ENCODE measurements around the gene NUB1.

DNA sequence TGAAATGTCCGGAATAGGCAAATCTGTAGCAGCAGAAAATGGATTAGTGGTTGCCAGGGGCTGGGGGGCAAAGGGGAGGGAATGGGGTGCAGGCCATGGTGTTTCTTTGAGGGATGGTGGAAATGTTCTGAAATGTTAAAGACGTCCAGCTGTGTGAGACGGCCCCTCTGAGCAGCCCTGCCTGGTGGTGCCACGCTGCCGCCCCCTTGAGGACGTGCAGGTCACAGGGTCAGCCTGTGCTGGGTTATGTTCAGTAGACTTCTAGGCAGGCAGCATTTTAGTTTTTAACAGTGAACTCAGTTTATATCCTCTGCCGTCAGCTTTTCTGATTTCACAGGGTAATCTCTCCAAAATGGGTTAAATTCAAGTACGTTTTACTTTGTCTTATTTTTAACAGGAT is 9.4 kb downstream of the NUB1 start:
- TF ChIP-seq, protein P1, sequence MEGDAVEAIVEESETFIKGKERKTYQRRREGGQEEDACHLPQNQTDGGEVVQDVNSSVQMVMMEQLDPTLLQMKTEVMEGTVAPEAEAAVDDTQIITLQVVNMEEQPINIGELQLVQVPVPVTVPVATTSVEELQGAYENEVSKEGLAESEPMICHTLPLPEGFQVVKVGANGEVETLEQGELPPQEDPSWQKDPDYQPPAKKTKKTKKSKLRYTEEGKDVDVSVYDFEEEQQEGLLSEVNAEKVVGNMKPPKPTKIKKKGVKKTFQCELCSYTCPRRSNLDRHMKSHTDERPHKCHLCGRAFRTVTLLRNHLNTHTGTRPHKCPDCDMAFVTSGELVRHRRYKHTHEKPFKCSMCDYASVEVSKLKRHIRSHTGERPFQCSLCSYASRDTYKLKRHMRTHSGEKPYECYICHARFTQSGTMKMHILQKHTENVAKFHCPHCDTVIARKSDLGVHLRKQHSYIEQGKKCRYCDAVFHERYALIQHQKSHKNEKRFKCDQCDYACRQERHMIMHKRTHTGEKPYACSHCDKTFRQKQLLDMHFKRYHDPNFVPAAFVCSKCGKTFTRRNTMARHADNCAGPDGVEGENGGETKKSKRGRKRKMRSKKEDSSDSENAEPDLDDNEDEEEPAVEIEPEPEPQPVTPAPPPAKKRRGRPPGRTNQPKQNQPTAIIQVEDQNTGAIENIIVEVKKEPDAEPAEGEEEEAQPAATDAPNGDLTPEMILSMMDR (IDR thresholded peaks at IDR 0.05; ENCODE audit: insufficient read depth, low read depth, low read length), result no peak
- no peak for TF ChIP-seq EZH2 (IDR thresholded peaks at IDR 0.05; ENCODE audit: insufficient read depth, low read length)

Data from astrocyte (in vitro differentiated cells and primary cell).